Ammon's horn (tissue), 1 donor: Measurements from ENCODE around the gene FAM53B.
A peak's percentile ranks its signal among the peaks of the same experiment; 100 is the strongest.

Experiments
- DNase-seq: peaks from one replicate; pipeline ENCODE4 v3.0.0-alpha.2; 2016; ENCODE audit warnings: low spot score

The FAM53B gene

GRCh38 chr10:124660404-124661125 lies 83.6 kb downstream of the FAM53B start:
- no peak for DNase-seq

- no peak for DNase-seq
These were observed 84.8 kb downstream of the FAM53B start for GRCh38 chr10:124659380-124659779.

- no peak for DNase-seq
These were observed 85.5 kb downstream of the FAM53B start for GRCh38 chr10:124658591-124659242.

- peak; percentile 53 for DNase-seq
These were observed 86.4 kb downstream of the FAM53B start for GRCh38 chr10:124657806-124658205.

GRCh38 chr10:124656541-124656940 lies 87.6 kb downstream of the FAM53B start:
- no peak for DNase-seq

- DNase-seq = no peak
These were observed 88.1 kb downstream of the FAM53B start for GRCh38 chr10:124656113-124656490.

- no peak for DNase-seq
These were observed 88.7 kb downstream of the FAM53B start for GRCh38 chr10:124655191-124656112.

GRCh38 chr10:124654686-124655085 lies 89.5 kb downstream of the FAM53B start:
- no peak for DNase-seq

- DNase-seq = no peak
These were observed 90.1 kb downstream of the FAM53B start for GRCh38 chr10:124653811-124654651.

GRCh38 chr10:124653311-124653710 lies 90.9 kb downstream of the FAM53B start:
- no peak for DNase-seq

- no peak for DNase-seq
These were observed 91.5 kb downstream of the FAM53B start for GRCh38 chr10:124652701-124653100.

GRCh38 chr10:124652200-124652599 lies 92.0 kb downstream of the FAM53B start:
- no peak for DNase-seq

- DNase-seq = no peak
These were observed 92.7 kb downstream of the FAM53B start for GRCh38 chr10:124651402-124651891.

GRCh38 chr10:124650820-124651401 lies 93.3 kb downstream of the FAM53B start:
- no peak for DNase-seq

- no peak for DNase-seq
These were observed 93.9 kb downstream of the FAM53B start for GRCh38 chr10:124650263-124650662.

GRCh38 chr10:124649214-124649613 lies 95.0 kb downstream of the FAM53B start:
- DNase-seq = peak; percentile 81

- peak; percentile 92 for DNase-seq
These were observed 95.4 kb downstream of the FAM53B start for GRCh38 chr10:124648738-124649137.

- DNase-seq = no peak
These were observed 96.1 kb downstream of the FAM53B start for GRCh38 chr10:124648131-124648475.

GRCh38 chr10:124647421-124648130 lies 96.6 kb downstream of the FAM53B start:
- DNase-seq = peak; percentile 74

GRCh38 chr10:124646483-124647352 lies 97.5 kb downstream of the FAM53B start:
- peak; percentile 82 for DNase-seq
